Stimulated activated naive CD8-positive, alpha-beta T cell treated with anti-CD3 and anti-CD28 coated beads, Interleukin-15, Interleukin-2, amounts not matched to agents 100 U/mL and 50 U/mL, for 24 hours (primary cell): ENCODE data around the gene DENND2D.

Experiments
- ATAC-seq: fragments of 150-1000 bp; cut with Tn5 transposase; one replicate; pipeline ENCODE4 v1.10.0; 2021
- DNase-seq: peaks from one replicate; pipeline ENCODE4 v3.0.0; 2021

The DENND2D gene

DNA sequence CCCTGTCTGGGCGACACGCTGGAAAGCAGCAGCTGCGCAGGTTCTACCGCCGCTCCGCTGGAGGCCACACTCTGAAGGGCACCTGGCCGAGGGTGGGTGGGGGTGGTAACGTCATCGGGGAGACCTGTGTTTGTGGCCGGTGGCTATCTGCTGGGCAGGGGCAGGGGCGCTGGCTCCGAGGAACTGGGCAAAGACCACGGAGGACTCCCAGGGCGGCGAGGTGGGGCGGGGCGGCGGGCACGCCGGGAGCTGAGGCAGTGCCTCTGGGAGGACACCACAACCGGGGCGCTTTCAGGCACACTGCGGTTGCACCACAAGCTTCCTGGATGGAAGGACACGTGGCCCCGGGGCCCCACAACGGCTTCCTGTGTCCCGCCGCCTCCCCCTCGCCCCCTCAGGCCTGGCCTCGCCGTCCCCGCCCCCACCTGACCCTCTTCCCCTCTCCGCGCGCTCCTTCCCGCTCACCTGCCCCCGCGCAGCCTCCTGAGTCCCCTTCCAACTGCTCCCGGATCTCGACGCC is 3.3 kb upstream of the DENND2D start:
- ATAC-seq: peak; percentile 50
- DNase-seq: peak; percentile 91

DNA sequence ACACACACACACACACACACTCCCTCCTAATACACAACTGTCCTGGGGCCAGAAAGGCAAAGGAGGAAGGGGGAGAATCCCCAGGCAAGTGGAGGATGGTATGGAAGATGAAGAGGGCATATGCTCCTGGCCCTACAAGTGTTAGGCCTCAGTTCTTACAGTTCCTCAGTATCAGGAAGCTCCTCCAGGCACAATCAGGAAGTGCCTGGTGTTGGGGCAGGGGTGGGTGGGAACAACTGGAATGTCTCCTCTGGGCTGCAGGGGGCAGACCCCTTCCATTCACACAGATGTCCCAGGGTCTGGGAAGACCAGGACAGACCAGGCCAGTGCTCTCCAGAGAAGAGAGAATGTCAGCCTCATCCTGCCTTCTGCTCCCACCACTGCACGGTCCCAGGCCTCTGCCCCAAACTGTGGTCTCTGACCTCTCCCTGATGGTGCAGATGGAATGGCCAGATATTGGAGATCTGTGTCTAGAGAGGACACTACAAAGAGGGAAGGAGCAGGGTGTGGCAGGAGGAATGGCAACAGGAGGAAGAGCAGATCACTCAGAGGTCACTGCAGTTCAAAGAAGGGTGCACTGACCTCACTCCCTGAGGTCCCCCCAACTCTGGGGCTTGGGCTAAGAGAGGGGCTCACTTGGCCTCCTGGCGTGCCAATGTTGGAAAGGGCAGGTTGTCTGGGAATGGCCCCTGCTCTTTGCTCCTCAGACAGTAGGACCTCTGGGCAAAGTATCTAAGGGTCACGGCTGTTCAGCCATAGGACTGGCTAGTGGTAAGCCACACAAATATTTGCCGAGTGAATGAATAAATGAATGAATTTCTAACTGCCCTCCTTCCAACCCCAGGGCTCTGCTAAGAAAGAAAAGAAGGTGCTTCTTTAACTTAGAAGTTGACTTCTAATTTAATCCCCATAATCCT is 2.5 kb upstream of the DENND2D start:
- DNase-seq: no peak
- no peak for ATAC-seq

DNA sequence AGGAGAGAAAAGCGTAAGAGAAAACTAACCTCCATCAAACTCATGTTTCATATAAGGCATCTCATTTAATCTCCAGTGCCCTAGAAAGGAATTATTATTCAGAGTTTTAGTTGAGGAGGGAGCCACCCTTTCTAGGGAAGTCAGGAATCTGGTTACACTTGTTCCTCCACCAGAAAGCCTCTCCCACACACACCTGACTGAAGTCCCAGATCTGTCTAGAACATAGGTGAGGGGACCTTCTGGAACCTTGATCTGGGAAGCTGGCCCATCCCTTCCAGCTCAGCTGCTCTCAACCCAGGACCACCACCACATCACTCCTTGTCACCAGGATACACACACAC is 1.9 kb upstream of the DENND2D start:
- ATAC-seq (no peak), DNase-seq (no peak)

DNA sequence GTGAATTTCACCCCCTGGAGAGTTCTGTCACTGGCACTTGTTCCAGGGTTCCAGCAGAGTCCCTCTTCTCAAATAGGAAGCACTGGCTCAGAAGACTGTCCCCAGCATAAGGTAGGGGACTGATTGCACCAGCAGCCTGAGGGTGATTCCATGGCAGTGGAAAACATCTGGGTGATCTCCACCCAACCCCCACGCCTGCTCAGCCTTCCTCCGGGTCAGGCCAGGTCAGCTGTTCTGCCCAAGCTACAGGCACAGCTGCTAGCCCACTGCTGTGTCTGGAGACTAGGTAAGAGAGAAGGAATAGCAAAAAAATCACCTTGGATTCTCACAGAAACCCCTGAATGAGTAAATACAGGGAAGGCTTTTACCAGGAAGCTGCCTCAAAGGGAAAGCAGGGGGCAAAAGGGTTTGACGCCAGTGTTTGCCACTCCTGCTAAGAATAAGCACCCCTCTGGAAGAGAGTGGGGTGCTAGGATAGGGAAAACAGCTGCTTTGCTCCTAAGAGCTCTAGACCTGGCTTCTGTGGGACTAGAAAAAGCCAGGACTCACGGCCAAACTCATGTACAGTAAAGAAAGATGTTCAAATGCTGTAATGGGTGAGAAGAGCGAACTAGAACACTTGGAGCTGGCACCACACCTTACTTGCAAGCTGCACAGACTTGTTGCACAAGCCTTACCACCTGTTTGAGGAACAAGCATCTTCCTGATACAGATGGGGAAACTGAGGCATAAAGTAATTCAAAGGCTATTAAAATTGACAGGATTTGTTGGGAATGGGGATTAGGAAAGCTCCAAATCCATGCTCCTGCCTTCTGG is 1.0 kb upstream of the DENND2D start:
- no peak for DNase-seq

DNA sequence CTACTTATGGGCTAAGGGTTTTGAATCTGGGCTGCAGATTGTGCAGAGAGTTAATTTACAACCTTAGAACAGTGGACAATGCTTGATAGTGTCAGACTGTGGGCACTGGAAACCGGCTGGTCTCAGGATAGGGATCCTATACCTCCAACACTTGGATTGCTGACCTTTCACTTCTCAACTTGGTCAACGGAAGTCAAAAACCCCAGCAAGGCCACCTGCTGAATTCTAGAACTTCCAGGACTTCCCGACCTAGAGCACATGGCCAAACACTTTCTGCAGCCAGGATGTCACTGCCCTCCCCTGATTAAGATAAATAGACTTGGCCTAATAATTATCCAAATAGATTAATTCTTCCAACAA is 336 bp upstream of the DENND2D start:
- no peak for ATAC-seq

More for the DNA sequence above, 1.0 kb upstream of the DENND2D start:
- ATAC-seq: no peak

DNA sequence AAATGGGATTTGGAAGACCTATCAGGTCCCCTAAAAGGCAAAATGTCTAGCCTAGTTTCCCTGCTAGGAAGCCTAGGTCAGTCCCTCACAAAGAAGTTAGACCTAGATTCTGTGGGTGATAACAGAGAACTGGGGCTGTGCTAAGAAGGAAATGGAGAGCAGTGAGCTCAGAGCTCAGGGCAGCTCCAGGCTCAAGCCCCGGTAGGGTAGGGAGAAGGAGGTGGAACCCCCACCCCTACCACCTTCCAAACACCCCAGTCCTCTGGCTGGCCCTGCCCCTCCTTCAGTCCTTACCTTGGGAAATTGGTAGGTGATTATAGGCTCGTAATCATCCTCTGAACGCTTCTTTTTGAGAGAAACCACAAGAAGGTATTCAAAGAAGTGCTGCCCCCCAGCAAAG is 1.1 kb downstream of the DENND2D start:
- ATAC-seq (no peak), DNase-seq (no peak)

More for the DNA sequence above, 336 bp upstream of the DENND2D start:
- DNase-seq: no peak

DNA sequence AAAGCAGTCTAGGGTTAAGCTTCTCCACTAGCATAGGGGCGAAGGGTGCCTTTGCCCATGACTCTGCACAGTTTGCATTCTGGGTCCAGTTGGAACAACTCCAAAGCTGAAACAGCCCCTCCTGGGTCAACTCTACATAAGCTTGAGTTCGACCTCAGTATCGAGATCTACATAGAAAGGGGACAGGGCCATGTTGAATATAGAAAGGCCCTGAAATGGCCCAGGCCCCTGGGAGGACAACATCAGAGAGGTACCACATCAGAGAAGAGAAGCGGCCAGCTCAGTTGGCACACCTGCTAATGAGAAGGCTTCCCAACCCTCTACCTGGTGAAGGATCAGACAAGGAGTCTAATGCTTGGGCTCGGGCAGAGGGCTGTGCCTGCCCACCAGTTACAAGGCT is 1.6 kb downstream of the DENND2D start:
- DNase-seq (no peak), ATAC-seq (no peak)

DNA sequence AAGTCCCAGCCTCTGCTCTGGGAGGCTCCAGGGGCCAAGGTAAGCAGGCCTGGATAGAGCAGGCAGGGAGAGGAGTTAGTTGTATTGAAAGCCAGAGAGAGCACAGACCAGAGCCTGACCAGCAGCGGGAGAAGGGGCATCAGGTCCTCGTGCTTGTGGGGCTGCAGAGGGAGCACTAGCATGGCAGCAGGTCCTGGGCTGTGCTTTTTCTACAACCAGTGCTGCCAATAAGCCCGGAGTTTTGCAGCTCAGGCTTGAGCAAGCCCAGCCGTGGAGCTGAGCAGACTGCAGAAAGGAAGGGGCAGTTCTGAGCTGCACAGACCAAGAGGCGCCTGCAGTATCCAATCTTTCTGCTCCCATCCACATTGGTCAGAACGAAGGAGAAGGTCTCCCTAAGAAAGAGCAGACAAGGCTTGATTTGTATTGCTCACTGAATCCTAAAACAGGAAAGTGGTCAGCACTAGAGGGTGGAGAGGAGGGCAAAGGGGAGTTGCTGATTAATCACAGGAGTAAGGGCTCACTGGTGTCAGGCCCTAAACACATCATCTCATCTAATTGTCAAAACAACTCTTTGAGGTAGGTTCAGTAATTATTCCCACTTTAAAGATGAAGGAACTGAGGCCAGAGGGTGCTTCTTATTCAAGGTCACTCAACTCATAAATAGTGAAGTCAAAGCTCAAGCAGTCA is 2.7 kb downstream of the DENND2D start:
- DNase-seq (peak; percentile 71), ATAC-seq (peak; percentile 41)

DNA sequence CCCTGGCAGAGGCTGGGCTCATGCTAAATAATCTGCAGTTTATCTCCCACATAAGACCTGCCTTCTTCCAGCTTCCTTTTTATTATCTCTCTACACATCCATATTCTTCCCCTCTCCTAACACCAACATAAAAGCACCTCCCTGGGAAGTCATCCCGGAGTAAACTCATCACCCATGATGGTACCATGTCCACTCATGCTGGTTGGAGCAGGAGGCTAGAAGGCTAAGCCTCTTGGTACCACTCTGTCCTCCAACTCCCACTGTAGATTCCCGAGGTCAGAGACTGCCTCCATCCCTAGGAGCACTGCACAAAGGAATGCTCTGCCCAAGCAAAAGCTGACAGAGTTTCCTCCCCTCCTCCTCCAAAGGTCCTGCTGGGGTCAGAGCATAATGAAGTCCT is 4.2 kb downstream of the DENND2D start:
- ATAC-seq (no peak), DNase-seq (no peak)

DNA sequence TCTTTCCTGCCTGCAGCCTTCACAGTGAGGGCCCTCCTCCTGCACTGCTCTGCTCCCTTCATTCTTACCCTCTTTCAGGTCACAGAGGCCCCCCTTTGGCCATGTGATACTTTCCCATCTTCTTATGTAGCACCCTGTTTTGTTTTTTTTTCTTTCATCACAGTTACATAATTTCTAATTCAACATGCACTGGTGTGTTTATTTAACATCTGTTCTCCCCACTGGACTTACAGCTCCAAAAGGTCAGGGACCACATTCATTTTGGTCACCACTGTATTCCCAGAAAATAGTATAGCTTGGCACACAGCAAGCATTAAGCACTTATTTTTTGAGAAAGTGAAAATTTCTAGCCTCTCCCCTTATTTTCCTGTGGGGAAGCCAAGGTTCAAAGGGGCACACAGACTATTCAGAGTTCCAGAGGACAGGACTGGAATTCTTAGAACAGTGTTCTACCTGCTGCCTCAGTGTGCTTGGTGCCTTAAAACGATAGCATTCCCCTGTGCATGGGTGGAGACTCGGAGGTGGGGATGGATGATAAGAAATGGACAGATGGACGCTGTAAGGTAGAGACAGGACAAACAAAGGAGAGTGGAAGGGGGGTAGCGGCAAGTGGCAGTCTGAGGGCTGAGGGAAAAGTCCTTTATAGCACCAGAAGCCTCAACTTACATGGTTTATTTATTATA is 5.3 kb downstream of the DENND2D start:
- DNase-seq (no peak), ATAC-seq (no peak)

DNA sequence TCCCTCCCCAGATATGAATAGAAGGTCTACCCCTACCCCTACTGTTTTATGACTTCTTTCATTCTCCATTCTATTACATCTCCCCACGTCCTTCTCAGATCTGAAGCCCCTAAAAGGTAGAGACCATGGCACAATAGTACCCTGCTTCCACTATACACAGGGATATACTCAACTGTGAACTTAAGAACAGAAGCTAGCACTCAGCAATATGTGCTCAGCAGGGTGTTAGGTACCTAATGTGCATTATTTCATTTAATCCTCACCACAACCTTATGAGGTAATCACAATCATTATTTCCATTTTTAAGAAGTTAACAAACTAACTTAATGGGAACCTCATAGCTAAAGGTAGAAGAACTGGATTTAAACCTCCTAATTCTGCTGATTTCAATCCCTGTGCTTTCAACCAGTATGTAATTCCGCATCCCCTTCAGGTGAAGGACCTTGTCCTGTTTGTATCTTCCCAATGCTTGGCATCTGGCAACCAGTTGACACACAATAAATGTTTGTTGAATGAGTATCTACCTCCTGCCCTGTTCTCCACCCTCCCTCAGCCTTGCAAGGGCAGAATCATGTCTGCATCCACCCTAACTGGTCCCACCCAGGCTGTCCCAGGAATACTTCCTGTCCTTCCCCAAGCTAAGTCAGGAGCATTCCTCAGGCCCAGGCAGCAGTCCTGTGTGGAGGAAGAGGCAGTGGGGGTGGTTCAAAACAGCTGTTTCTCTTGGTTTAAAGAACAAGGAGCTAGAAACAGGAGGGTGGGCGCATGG is 6.5 kb downstream of the DENND2D start:
- no peak for DNase-seq
- no peak for ATAC-seq

DNA sequence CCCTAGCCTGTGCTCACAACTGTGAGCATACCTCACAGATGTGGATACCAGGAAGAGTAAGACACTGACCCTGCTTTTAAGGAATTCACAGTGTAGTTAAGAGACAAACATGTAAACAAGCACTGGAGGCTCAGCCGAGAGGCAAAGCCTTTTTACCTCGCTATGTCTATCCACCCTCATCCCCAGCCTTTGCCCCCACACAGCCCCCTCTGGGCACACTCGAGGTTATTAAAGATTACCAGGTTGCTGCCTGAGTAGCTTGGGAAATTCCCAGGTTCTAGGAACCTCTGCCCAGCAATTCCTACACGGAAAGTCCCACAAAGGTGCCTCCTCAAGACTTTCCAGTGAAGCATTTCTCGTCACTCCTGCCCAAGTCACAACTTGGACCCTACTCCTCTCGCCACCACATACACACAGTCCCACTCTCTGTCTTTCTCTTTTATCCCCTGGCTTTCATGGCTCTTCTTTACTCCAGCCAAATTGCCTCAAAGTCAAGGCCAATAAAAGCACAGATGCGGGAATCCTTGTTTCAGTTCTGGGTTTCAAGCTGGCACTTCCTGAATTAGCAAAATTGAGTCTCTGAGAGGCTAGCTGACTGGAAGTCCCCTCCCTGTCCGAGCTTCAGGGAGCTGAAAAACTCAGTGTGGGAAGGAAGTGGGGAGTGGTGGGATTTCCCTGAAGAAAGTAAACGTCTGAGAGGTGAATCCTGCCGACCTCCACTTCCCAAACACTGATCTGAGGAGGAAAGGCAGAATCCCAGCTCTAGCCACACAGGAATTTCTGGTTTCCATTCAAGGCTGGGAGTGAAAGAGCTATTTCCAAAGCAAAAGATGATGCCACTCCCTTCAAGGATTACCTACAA is 7.6 kb downstream of the DENND2D start:
- ATAC-seq: peak; percentile 11

DNA sequence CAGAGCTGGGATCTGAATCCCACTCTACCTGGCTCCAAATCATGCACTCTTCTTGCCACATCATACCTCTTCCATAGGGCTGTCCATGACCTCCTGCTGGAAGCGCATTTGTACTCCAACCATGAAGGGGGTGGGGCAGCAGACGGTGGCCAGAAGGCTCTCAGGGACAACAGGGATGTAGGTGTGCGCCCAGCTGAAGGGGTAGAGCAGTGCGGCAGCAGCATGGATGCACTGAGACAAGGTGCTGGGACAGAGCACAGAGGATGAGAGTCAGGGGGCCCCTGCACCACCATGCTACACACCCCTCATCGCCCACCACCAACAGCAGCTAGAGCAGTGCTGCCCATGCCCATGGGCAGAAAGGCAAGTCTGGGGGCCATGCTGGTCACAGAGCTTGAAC is 8.4 kb downstream of the DENND2D start:
- no peak for ATAC-seq

More for the DNA sequence above, 7.6 kb downstream of the DENND2D start:
- no peak for DNase-seq

DNA sequence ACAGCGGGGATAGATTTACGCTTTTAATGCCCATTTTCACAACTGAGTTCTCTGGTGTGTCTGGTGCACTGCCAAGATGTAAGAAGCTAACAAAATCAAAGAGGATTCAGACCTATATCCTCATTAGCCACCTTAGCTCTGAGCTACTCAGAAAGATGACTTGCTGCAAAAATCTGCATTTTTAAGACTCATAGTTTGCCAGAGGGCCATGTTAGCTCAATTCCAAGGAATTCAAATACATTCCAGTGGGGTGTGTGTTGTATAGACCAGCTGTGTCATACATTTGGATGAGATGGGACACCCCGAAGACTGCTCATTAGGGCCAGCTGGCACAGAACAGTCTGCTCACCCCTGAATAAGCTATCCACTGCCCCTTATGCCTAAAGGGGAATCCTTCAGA is 8.9 kb downstream of the DENND2D start:
- DNase-seq: no peak
- ATAC-seq: no peak

More for the DNA sequence above, 8.4 kb downstream of the DENND2D start:
- no peak for DNase-seq

DNA sequence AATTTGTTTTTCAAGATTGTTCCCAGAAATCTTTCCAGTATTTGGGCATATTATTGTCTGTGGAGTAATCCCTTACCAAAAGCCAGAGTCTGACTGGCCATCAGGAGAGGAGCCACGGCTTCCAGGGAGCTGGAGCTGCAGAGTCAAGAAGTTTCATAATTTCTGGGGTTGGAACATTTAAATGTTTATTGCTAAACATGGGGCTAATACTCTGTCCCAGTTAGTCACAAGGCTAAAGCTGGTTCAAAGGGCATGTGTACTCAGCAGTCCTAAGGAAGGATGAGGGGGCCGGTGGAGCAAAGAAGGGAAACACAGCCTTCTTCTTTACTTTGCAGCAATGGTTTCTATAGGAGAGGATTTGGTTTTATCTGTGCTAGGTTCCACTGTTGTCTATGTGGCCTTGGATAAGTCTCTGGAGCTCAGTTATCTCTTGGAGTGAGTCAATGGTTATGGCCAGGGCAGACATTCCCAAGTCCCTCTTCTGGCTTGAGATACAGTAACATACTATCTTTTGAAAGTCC is 9.5 kb downstream of the DENND2D start:
- ATAC-seq (no peak), DNase-seq (no peak)

DNA sequence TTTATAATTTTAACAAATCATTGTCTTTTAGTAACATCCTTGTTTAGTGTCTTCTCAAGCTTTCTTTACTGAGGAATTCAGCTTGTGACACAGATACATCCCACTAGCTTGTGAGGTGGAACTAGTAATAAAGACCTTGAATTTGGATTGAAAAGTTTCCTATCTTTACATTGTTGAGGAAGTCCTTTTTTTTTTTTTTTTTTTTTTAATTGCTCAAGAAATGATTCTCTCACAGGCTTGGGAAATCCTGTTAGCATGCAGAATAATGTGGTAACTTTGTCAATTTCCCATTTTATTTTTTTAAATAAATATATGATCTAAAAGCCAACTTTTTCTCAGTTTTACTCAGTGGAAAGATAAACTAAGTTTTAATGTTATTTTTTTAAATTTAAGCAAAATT is 15.8 kb downstream of the DENND2D start:
- ATAC-seq (no peak), DNase-seq (no peak)

DNA sequence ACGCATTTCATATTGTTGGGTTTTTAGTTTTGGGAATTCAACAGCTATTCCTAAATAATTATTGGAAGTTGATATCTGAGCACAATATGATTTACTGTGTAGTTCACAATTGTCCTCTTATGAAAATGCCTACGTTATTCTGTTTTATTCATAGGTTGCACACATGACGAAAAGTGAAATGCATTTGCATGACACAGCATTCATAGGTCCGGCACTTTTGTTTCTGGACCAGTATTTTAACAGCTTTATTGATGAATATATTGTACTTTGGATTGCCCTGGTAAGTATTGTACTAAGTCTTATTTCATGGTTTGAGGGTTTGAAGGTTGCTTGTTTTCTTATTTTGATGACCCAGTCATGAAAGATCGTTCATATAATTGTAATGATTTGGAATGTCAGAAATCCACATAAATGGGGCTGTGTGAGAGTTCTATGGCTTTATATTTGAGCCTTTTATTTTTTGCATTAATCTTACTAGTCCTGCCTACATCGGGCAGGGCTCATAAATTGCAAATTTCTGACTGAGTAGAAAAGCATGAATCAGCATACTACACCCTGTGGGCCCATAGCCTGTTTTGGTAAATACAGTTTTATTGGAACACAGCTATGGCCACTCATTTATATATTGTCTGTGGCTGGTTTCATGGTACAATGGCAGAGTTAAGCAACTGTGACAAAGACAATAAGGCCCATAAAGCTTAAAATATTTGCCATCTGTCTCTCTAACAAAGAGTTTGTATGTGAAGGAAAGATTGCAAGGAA is 17.0 kb downstream of the DENND2D start:
- DNase-seq: no peak
- no peak for ATAC-seq

DNA sequence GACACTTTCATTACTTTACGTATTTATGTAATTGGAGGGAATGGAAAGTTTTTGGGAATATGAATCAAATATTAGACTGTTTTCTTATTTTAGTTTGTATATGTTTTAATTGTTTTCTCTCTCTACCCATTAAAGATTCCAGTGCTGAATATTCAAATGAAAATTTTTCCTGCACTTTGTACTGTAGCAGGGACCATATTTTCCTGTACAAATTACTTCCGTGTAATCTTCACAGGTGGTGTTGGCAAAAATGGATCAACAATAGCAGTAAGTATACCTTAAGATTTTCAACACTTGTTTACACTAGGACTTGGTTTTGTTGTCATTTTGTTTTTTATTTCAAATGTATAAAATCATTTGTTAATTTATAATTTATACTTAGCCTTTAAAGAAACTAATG is 18.4 kb downstream of the DENND2D start:
- ATAC-seq (no peak), DNase-seq (no peak)

DNA sequence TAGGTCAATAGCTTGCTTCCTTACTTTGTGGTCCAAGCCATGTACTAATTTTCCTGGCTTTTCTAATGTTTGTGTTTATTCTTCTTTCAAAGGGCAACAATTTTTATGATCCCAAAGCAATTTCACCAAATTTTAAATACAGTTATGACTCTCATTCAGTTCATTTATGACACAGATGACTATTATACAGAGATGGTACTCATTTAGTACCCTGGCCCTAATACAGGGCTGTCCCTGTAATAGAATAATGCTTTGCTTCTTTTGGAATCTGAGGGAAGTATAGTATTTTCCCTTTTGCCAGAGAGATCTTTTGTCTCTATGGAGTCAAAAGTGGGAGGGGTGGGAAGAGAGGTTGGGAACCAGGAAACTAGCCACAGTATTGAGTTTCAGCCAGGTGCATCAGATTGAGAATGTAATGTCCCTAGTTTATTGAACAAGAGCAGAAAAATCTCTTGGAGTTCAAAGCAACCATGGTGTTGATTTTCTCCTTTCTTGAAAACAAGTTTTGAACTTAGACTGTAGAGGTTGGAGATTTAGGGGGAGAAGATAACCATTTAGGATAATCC is 20.4 kb downstream of the DENND2D start:
- no peak for DNase-seq
- peak; percentile 46 for ATAC-seq
